Activated CD8-positive, alpha-beta memory T cell treated with anti-CD3 and anti-CD28 coated beads for 4 hours (primary cell): Measurements from ENCODE around the gene BCAS2.

Experiments
- DNase-seq, 2 donors: peaks; one replicate each; pipeline ENCODE4 v3.0.0-alpha.2; 2020; ENCODE audit warnings: low read depth in 2 of 2

BCAS2 gene

GRCh38 chr1:114559356-114559755 is 22.1 kb downstream of the BCAS2 start:
- DNase-seq = no peak

- DNase-seq = no peak
Observed at GRCh38 chr1:114558544-114558943, 22.9 kb downstream of the BCAS2 start.

- no peak for DNase-seq
Observed at GRCh38 chr1:114554577-114554976, 26.8 kb downstream of the BCAS2 start.

- DNase-seq = no peak
Observed at GRCh38 chr1:114552106-114552639, 29.2 kb downstream of the BCAS2 start.

GRCh38 chr1:114551400-114551799 is 30.0 kb downstream of the BCAS2 start:
- DNase-seq = no peak

- DNase-seq = no peak
Observed at GRCh38 chr1:114550336-114550735, 31.1 kb downstream of the BCAS2 start.

GRCh38 chr1:114549137-114549536 is 32.3 kb downstream of the BCAS2 start:
- DNase-seq = no peak

- no peak for DNase-seq
Observed at GRCh38 chr1:114547076-114547475, 34.3 kb downstream of the BCAS2 start.

- DNase-seq = no peak
Observed at GRCh38 chr1:114545796-114546195, 35.6 kb downstream of the BCAS2 start.

GRCh38 chr1:114545315-114545714 is 36.1 kb downstream of the BCAS2 start:
- no peak for DNase-seq

GRCh38 chr1:114540821-114541220 is 40.6 kb downstream of the BCAS2 start:
- no peak for DNase-seq

GRCh38 chr1:114540272-114540671 is 41.1 kb downstream of the BCAS2 start:
- no peak for DNase-seq

GRCh38 chr1:114536043-114536442 is 45.4 kb downstream of the BCAS2 start:
- no peak for DNase-seq

GRCh38 chr1:114535401-114535800 is 46.0 kb downstream of the BCAS2 start:
- DNase-seq = no peak

- DNase-seq = no peak
Observed at GRCh38 chr1:114531094-114531493, 50.3 kb downstream of the BCAS2 start.

- no peak for DNase-seq
Observed at GRCh38 chr1:114530224-114530623, 51.2 kb downstream of the BCAS2 start.

GRCh38 chr1:114524944-114525343 is 56.5 kb downstream of the BCAS2 start:
- DNase-seq = no peak

- no peak for DNase-seq
Observed at GRCh38 chr1:114522264-114522575, 59.2 kb downstream of the BCAS2 start.

GRCh38 chr1:114521396-114522263 is 59.8 kb downstream of the BCAS2 start:
- no peak for DNase-seq
